DND-41 (cell line): ENCODE results near the gene MEGF11.

Experiments
- ATAC-seq: fragments of 200-7000 bp; cut with Tn5 transposase; 3 replicates; pipeline ENCODE4 v1.9.1; 2021; ENCODE audit warnings: low read depth; ENCODE audit not compliant: insufficient read depth
- DNase-seq: peaks from one replicate; pipeline ENCODE4 v3.0.0-alpha.2; 2020
- H2AFZ ChIP-seq: 2 replicates; pipeline ENCODE4 v1.6.0; 2012; ENCODE audit warnings: low read depth, low read length
- H3K27ac ChIP-seq: 2 replicates; pipeline ENCODE4 v1.5.1; 2012; ENCODE audit warnings: low read length, inconsistent platforms
- H3K27me3 ChIP-seq: fragments of 200-600 bp; sonication (generic); 2 replicates; pipeline ENCODE4 v1.6.0; 2012; ENCODE audit warnings: low read length, mild to moderate bottlenecking, inconsistent platforms; ENCODE audit not compliant: insufficient read depth, poor library complexity
- H3K36me3 ChIP-seq: 2 replicates; pipeline ENCODE4 v1.5.1; 2012; ENCODE audit warnings: low read length, inconsistent platforms; ENCODE audit not compliant: insufficient read depth
- H3K4me1 ChIP-seq: 2 replicates; pipeline ENCODE4 v1.5.1; 2012; ENCODE audit warnings: mild to moderate bottlenecking, low read length; ENCODE audit not compliant: insufficient read depth
- H3K4me2 ChIP-seq: 2 replicates; pipeline ENCODE4 v1.6.0; 2012; ENCODE audit warnings: mild to moderate bottlenecking, moderate library complexity, low read length, inconsistent platforms; ENCODE audit not compliant: insufficient read depth
- H3K4me3 ChIP-seq, 2 experiments: fragments of 200-600 bp in 1 of 2; shearing (Covaris generic) in 1 of 2; 2 replicates each; pipeline ENCODE4 v1.5.1; 2012 to 2016; ENCODE audit warnings: inconsistent platforms in 2 of 2, low read length in 2 of 2, mild to moderate bottlenecking in 2 of 2, low read depth in 1 of 2, moderate library complexity in 1 of 2
- H3K79me2 ChIP-seq: 2 replicates; pipeline ENCODE4 v1.6.0; 2012; ENCODE audit warnings: low read length, inconsistent platforms; ENCODE audit not compliant: insufficient read depth
- H3K9ac ChIP-seq: 2 replicates; pipeline ENCODE4 v1.6.0; 2012; ENCODE audit warnings: low read depth, mild to moderate bottlenecking, inconsistent platforms, low read length, moderate library complexity
- H3K9me3 ChIP-seq: 2 replicates; pipeline ENCODE4 v1.5.1; 2012; ENCODE audit warnings: low read length, moderate library complexity, mild to moderate bottlenecking, inconsistent platforms; ENCODE audit not compliant: insufficient read depth, severe bottlenecking
- H4K20me1 ChIP-seq: 2 replicates; pipeline ENCODE4 v1.6.0; 2012; ENCODE audit warnings: low read length; ENCODE audit not compliant: insufficient read depth
- EZH2 ChIP-seq: IDR thresholded peaks from 3 replicates; pipeline ENCODE4 v1.6.1; 2012; ENCODE audit warnings: borderline replicate concordance, low read depth, mild to moderate bottlenecking, moderate library complexity, low read length, inconsistent platforms; ENCODE audit not compliant: severe bottlenecking
- TF ChIP-seq, protein P1 (sequence below): IDR thresholded peaks from 2 replicates; pipeline ENCODE4 v1.5.1; 2012; ENCODE audit warnings: borderline replicate concordance, low read length, moderate library complexity, mild to moderate bottlenecking; ENCODE audit not compliant: poor library complexity, severe bottlenecking; ENCODE audit errors: extremely low read depth

Gene MEGF11

DNA sequence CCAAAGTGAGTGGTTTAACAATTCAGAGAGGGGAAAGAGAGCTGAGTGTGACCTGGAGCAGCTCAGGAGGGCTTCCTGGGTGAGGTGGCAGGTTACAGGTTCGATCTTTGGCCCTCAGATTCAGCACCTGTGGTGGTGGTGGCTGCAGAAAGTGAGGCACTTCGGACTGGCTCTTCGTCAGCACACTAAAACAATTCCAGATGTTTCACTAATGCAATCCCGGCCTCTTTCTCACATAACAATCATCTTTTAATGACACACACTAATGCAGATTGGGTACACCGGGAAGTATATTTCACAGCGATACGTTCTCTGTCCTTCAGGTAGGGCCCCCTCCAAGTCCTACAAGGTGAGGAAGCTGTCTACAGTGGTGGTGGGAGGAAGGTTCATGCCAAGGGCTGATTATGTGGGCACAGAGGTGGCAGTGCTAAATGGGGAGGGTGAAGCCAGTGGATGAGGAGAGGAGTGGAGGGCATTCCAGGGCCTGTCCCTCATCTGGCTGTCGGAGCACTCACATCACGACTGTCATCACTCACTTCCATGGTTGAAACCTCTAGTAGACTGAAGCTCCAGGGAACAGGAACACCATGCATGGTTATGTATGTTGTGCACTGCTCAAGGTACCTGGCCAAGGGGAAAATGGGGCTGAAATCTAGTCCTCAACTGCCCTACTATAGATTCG lies 213.2 kb downstream of the MEGF11 start:
- H2AFZ ChIP-seq, result no peak overlapping the region
- peaks cover 8% of the 10 kb centered on the region for H3K27me3 ChIP-seq
- no peak overlapping the region for H3K9ac ChIP-seq
- no peaks in the 10 kb centered on the region for H3K36me3 ChIP-seq
- H3K79me2 ChIP-seq, result no peaks in the 10 kb centered on the region
- TF ChIP-seq, protein P1, sequence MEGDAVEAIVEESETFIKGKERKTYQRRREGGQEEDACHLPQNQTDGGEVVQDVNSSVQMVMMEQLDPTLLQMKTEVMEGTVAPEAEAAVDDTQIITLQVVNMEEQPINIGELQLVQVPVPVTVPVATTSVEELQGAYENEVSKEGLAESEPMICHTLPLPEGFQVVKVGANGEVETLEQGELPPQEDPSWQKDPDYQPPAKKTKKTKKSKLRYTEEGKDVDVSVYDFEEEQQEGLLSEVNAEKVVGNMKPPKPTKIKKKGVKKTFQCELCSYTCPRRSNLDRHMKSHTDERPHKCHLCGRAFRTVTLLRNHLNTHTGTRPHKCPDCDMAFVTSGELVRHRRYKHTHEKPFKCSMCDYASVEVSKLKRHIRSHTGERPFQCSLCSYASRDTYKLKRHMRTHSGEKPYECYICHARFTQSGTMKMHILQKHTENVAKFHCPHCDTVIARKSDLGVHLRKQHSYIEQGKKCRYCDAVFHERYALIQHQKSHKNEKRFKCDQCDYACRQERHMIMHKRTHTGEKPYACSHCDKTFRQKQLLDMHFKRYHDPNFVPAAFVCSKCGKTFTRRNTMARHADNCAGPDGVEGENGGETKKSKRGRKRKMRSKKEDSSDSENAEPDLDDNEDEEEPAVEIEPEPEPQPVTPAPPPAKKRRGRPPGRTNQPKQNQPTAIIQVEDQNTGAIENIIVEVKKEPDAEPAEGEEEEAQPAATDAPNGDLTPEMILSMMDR, result no peak
- TF ChIP-seq EZH2, result no peak
- H3K4me3 ChIP-seq, result no peak overlapping the region
- H3K4me1 ChIP-seq, result no peaks in the 10 kb centered on the region
- H3K4me2 ChIP-seq, result no peak overlapping the region
- ATAC-seq (no peak), DNase-seq (no peak)
- no peaks in the 10 kb centered on the region for H3K9me3 ChIP-seq
- H4K20me1 ChIP-seq, result no peaks in the 10 kb centered on the region
- no peak overlapping the region for H3K27ac ChIP-seq

DNA sequence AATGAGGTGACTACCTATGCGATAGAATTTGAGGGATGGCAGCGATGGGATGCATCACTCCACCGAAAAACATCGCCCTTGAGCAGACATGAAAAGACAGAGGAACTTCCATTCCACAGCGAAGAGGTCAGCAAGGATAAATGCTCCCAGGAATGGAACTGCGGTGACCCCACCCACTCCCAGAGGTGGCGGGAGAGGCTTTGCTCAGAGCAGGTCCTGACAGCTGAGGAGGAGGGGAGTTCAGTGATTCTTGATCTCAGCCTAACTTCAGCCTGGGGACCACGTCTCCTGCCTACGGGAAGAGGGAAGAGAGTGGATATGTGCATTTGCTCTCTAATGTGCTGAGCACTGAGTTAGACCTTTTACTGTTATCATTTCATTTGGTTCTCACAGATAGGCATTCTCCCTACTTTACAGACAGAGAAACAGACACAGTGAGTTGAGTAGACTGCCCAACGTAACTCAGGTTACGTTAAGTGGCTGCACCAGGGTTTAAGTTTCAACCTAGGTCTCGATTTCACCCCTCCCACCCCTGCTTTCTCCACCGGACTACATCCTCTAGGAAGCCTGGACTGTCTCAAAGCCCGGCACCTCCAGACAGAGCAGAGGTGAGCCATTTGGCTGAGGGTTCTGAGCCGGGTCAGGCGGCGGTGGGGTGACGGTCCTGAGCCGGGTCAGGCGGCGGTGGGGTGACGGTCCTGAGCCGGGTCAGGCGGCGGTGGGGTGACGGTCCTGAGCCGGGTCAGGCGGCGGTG lies 214.3 kb downstream of the MEGF11 start:
- ATAC-seq (no peak), DNase-seq (no peak)
- Histone ChIP-seq H3K9me3 (no peaks in the 10 kb centered on the region), H3K27me3 (peaks cover 11% of the 10 kb centered on the region), H2AFZ (no peak overlapping the region), H3K4me1 (no peaks in the 10 kb centered on the region), H3K79me2 (no peaks in the 10 kb centered on the region), H3K36me3 (no peaks in the 10 kb centered on the region), H3K9ac (no peak overlapping the region), H3K4me2 (no peak overlapping the region), H3K4me3 (no peak overlapping the region), H3K27ac (no peak overlapping the region), H4K20me1 (no peaks in the 10 kb centered on the region)
- TF ChIP-seq EZH2, result no peak
- TF ChIP-seq, protein P1, result no peak

DNA sequence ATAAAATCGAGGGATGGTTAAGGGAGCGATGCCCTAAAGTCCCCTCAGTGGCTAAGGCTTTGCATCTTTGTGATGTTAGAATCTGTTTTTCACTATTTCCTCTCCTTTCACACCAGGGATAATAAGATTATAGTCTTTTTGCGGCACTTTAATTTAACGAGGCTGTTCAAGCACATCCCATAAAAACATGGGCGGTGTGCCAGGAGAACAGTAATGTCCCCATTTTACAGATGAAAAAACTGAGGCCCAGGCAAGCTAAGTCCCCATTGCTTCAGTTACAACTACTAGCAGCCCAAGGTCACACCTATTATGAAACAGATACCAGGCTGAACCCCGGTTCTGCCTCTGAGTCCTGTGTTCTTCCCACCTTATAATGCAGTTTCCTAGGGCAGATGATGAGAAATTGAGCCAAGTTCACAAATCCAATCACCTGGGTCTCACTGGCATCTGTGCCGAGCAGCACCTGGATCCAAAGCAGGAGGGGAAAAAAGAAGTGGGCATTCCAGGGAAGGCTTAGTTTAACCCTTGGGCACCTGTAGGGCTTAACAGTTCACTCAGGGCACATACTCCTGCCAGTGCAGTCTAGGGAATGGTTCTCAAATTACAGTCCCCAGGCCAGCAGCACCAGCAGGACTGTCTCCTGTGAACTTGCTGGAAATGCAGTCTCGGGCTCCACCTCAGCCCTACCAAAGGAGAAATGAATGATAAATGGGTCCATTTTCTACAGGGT lies 215.0 kb downstream of the MEGF11 start:
- Histone ChIP-seq H3K9ac (no peak overlapping the region), H3K4me2 (no peak overlapping the region), H3K36me3 (no peaks in the 10 kb centered on the region), H3K27me3 (peaks cover 11% of the 10 kb centered on the region), H3K4me3 (no peak overlapping the region), H3K4me1 (no peaks in the 10 kb centered on the region), H2AFZ (no peak overlapping the region), H3K9me3 (no peaks in the 10 kb centered on the region), H3K79me2 (no peaks in the 10 kb centered on the region), H4K20me1 (no peaks in the 10 kb centered on the region), H3K27ac (no peak overlapping the region)
- no peak for DNase-seq
- TF ChIP-seq, protein P1, result no peak
- TF ChIP-seq EZH2, result no peak
- no peak for ATAC-seq
